Hepatic stellate cell (primary cell): ENCODE data around the gene CLEC4G.
"Not testable (repeated sequence)": the region's sequence is repeated elsewhere in the genome, so short reads cannot be mapped to it uniquely, and the experiment has no call there.

Experiments used
- DNase-seq: peaks from one replicate; pipeline ENCODE4 v3.0.0; 2011; ENCODE audit warnings: low spot score

The CLEC4G gene

DNA sequence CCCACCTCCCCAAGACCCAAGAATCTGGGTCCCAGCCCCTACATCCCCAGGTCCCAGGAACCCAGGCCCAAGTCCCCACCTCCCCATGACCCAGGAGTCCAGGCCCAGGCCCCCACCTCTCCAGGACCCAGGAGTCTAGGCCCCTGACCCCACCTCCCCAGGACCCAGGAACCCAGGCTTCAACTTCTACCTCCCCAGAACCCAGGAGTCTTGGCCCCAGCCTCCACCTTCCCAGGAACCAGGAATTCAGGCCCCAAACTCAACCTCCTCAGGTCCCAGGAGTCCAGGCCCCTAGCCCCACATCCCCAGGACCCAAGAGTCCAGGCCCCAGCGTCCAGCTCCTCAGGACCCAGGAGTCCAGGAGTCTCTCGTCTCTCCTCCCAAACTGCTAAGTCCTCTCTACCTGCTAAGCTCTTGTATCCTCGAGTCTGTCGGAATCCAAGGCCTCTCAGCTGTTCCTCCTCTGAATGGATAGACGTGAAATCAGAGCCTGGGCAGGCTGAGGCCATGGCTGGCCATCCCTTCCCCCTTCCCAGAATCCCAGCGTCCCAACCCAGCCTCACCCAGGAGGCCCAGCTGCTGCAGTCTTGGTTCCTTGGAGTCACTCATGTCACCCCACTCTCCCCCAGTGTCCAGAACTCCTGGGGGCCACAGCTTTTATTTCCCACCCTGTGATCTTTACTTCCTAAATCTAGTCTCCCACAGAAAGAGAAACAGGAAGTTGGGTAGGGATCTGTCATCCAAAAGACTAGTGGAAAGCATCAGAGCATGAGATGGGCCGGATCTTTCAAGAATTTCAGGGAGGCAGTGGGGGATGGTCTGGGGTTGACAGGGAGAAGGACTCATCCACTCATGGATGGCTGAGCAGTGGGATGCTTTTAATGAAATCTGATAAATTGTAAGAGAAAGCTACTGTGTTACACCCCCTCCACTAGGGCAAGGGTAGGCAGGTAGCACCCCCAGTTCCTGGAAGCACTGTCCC is 15.3 kb upstream of the CLEC4G start, which contains the start of gene CD209:
Gene CD209 (minus strand): TSS at position 632 of the 982 bp plus-strand sequence. CDS start 23 bp downstream, at position 609.
- no peak for DNase-seq

DNA sequence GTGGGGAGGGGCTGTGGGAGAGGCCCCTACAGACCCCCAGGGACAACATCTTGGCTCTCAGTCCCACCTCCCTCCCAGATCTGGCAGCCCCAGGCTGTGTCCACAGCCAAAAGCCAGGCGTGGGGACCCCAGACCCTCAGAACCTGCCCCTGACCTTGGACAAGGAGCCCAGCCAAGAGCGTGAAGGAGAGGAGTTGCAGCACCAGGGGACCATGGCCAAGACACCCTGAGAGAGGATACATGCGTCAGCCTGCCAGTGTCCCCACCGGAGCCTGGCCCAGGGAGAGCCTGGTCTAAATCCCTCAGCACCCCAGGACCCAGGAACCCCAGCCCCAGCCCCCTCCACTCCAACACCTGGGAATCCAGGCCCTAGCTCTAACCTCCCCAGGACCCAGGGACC is 14.4 kb upstream of the CLEC4G start:
- DNase-seq = not testable (repeated sequence)

- no peak for DNase-seq
Measured at GRCh38 chr19:7744871-7745650, 13.2 kb upstream of the CLEC4G start.

DNA sequence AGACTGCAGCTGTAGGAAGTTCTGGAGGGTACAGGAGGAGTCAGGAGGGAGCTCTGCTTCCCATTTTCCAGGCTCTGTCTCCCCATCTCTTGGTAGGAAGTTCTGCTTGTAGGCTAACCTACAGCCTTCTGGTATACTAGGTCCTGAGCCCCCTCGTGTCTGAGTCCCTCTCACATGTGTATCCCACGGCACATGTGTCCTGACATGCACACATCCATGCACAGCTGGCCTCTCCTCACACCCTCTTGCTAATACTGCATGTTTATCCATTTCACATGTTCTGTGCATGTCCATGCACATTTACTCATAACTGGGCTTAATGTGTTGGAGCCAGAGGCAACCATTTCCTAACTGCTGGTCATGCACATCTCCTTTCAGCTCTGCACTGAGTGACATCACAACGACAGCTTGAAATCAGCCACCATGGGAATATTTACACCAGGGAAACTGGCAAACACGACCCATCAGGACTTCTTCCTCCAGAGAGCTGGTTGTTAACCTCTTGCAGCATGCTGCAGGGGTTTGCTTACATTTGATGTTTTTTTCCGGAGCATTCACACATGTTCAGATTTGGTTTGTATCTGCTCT is 12.4 kb upstream of the CLEC4G start:
- no peak for DNase-seq

DNA sequence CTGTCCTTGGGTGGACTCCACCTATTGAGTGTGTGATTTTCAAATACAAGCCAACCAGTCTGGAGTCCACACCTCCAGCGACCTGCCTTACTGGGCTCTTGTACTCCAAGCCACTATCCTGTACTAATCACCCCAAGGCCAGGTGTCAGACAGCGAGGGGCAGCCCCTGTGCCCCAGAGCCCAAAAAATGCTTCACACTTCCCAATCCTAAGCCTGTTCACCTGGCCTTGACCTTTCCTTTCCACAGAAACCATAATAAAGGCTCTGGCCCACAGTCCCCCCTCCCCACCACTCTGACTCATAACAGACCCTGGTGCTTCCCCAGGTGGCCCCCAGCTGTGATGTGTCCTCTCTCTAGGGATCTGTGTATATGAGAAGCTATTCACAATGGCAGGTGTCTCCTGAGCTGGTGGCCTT is 11.5 kb upstream of the CLEC4G start:
- no peak for DNase-seq

DNA sequence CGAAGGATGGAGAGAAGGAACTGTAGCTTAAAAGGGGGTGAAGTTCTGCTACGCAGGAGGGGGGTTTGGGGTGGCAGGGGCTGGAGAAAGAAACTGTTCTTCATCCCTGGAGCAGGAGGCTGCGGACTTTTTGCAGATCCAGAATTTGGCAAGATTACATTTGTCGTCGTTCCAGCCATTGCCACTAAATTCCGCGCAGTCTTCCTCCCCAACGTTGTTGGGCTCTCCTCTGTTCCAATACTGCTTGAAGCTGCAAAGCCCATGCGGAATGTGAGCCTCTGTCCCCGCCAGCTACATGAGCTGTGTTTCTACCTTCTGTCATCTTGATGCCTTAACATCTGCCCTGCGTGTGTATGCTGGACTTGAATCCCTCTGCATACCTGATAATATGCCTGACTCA is 11.1 kb upstream of the CLEC4G start:
- DNase-seq = no peak

DNA sequence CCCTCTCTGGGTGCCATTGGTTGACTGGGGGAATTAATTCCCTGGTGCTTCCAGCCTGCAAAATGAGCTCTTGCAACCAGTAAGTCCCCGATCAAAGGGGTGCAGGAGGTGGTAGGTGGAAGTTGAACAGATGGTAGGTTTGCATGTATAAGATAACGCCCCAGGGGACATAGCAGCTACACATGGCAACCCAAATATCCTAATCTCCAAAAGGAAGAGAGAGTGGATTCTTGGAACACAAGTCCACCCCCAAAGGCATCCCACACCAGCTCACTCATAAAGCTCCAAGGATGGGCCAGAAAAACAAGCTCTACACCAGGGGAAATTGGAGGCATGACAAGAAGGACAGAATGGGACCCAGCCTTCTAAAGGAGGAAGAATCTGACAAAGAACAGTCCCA is 10.7 kb upstream of the CLEC4G start:
- no peak for DNase-seq

GRCh38 chr19:7740682-7741054 is 8.8 kb upstream of the CLEC4G start:
- DNase-seq = no peak

GRCh38 chr19:7739801-7740681 is 8.1 kb upstream of the CLEC4G start:
- no peak for DNase-seq

DNA sequence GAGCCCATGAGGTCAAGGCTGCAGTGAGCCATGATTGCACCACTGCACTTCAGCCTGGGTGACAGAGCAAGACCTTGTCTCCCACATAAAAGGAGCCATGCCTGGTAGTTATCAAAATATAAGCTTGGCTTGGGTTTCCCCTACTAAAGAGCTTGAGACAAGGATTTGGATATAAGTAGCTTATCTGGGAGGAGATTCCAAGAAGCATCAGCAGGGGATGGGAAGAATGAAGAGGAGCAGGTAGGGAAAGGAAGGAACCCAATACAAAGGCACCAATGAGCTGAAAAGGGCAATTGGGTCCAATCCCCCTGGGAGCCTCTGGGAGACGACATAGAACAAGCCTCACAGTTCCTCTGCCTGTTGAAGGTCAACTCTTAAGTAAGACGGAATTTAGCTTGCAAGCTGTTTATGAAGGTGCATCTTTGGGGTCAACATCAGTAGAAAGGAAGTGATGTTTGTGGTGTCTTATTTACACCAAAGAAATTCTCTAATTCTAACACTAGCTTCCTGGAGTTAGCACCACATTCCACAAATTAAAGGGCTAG is 7.4 kb upstream of the CLEC4G start:
- DNase-seq = no peak

GRCh38 chr19:7738023-7738422 is 6.1 kb upstream of the CLEC4G start:
- DNase-seq = no peak

DNA sequence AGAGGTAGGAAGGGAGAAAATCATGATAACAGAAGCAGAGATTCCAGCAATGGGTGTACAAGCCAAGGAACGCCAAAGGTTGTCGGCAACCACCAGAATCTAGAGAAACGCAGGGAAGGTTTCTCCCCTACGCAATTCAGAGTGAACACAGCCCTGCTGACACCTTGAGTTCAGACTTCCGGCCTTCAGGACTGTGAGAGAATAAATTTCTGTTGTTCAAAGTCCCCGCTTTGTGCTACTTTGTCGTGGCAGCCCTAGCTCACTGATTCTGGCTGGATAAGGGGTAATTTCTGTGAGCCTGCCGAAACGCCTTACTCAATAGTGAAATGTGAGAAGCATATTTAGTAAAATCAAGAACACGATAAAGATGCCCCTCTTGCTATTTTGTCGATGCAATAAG is 5.3 kb upstream of the CLEC4G start:
- no peak for DNase-seq

- DNase-seq = no peak
Measured at GRCh38 chr19:7736148-7736547, 4.2 kb upstream of the CLEC4G start.

GRCh38 chr19:7734220-7735203 is 2.6 kb upstream of the CLEC4G start:
- no peak for DNase-seq

GRCh38 chr19:7733376-7733775 is 1.5 kb upstream of the CLEC4G start:
- no peak for DNase-seq

- DNase-seq = no peak
Measured at GRCh38 chr19:7731615-7732014, 295 bp downstream of the CLEC4G start.

GRCh38 chr19:7731218-7731595 is 703 bp downstream of the CLEC4G start:
- DNase-seq = no peak

- DNase-seq = no peak
Measured at GRCh38 chr19:7730286-7731217, 1.4 kb downstream of the CLEC4G start.

DNA sequence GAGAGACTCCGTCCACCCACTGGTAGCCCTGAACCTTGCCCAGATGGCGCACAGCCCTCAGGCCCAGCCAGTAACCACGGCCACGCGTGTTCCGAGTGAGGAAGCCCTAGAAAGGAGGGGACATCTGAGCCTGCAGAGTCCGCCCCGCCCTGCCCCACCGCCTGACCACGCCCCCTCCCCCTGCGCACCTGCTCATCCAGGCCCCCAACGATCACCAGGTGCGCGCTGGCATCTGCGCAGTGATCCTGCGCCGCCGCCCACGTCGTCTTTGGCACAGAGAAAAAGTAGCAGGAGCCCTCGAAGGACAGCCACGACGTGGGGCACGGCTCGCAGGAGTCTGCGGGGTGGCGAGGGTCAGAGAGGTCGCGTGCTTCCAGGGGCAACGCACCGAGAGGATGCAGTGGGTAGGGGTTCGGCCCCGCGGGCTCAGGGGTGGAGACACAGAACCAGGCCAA is 2.1 kb downstream of the CLEC4G start:
- DNase-seq = no peak
